ENCODE measurements around the gene SLC35B4.

DNA sequence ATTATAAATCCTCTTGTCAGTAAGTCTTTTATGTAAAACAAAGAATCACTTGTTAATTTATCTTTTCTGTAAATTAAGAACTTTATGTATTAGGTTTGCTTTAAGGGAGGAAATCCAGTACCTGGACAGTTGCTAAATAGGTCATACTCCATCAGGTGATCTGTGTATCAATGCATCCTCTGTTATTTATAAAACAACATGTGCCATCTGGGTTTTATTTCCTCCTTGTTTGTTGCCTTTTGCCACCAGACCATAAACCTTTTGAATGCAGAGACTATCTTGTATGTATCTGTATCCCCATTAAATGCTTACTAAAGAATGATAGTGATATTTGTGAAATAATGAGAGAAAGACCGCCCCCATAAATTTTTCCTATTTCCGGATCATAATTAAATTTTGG is 70.0 kb downstream of the SLC35B4 start:
- TF ChIP-seq CTCF (IDR thresholded peaks at IDR 0.05): no peak
- TF ChIP-seq POLR2A (IDR thresholded peaks at IDR 0.05): no peak

Measured in body of pancreas (tissue), 4 donors.